HepG2 (cell line): ENCODE results near the gene SMO. TPM values are rescaled to one million over a fixed set of nuclear protein-coding genes. Genes with fewer than 3 reads are reported as not detected.

Source experiments
- CBX5 ChIP-seq: sonication (generic); formaldehyde crosslinking; IDR thresholded peaks from 2 replicates; pipeline ENCODE4 v1.4.0; 2020; ENCODE audit warnings: missing genetic modification reagents, borderline replicate concordance
- EHMT2 ChIP-seq: fragments of 200-600 bp; sonication (generic); IDR thresholded peaks from 2 replicates; pipeline ENCODE4 v1.7.0; 2017; ENCODE audit warnings: antibody characterized with exemption, low read depth, low read length, borderline replicate concordance
- GATAD2A ChIP-seq: IDR thresholded peaks from 2 replicates; pipeline ENCODE4 v1.6.1; 2016
- HNF4A ChIP-seq: sonication (generic); formaldehyde crosslinking; IDR thresholded peaks from 2 replicates; pipeline ENCODE4 v1.4.0; 2020; ENCODE audit warnings: missing genetic modification reagents
- ISL2 ChIP-seq: sonication (generic); formaldehyde crosslinking; IDR thresholded peaks from 2 replicates; pipeline ENCODE4 v1.5.0; 2020; ENCODE audit warnings: missing genetic modification reagents
- JUNB ChIP-seq: sonication (generic); formaldehyde crosslinking; IDR thresholded peaks from 2 replicates; pipeline ENCODE4 v1.8.0; 2022; ENCODE audit warnings: missing genetic modification reagents, mild to moderate bottlenecking, borderline replicate concordance
- MBNL3 ChIP-seq: fragments of 250-450 bp; sonication (Bioruptor Pico); conservative IDR thresholded peaks from 2 replicates; pipeline ENCODE4 v1.8.0; 2022; ENCODE audit warnings: mild to moderate bottlenecking, inconsistent platforms
- SALL2 ChIP-seq: sonication (generic); formaldehyde crosslinking; IDR thresholded peaks from 2 replicates; pipeline ENCODE4 v1.8.1; 2023; ENCODE audit warnings: mild to moderate bottlenecking, missing genetic modification reagents, inconsistent platforms
- SMAD9 ChIP-seq: sonication (generic); formaldehyde crosslinking; IDR thresholded peaks from 2 replicates; pipeline ENCODE4 v1.5.1; 2020; ENCODE audit warnings: mild to moderate bottlenecking, missing genetic modification reagents
- YY1 ChIP-seq: IDR thresholded peaks from 2 replicates; pipeline ENCODE4 v1.6.1; 2011; ENCODE audit warnings: low read length, low read depth, moderate library complexity, mild to moderate bottlenecking; ENCODE audit not compliant: insufficient read depth, insufficient replicate concordance
- ZC3H13 ChIP-seq: sonication (generic); formaldehyde crosslinking; IDR thresholded peaks from 2 replicates; pipeline ENCODE4 v1.8.1; 2023; ENCODE audit warnings: mild to moderate bottlenecking, missing genetic modification reagents, moderate library complexity
- ZMYM4 ChIP-seq: sonication (generic); formaldehyde crosslinking; IDR thresholded peaks from 2 replicates; pipeline ENCODE4 v1.8.1; 2023; ENCODE audit warnings: mild to moderate bottlenecking, missing genetic modification reagents
- ZNF260 ChIP-seq: sonication (generic); formaldehyde crosslinking; IDR thresholded peaks from 2 replicates; pipeline ENCODE4 v1.4.0; 2020; ENCODE audit warnings: missing genetic modification reagents, low read depth, mild to moderate bottlenecking, borderline replicate concordance
- ZNF383 ChIP-seq: sonication (generic); formaldehyde crosslinking; IDR thresholded peaks from 2 replicates; pipeline ENCODE4 v1.4.0; 2020; ENCODE audit warnings: missing genetic modification reagents, mild to moderate bottlenecking, borderline replicate concordance
- ZNF431 ChIP-seq: sonication (generic); formaldehyde crosslinking; IDR thresholded peaks from 2 replicates; pipeline ENCODE4 v1.9.0; 2022; ENCODE audit warnings: missing genetic modification reagents, low read depth, mild to moderate bottlenecking, borderline replicate concordance
- ZNF616 ChIP-seq: sonication (generic); formaldehyde crosslinking; IDR thresholded peaks from 2 replicates; pipeline ENCODE4 v1.5.0; 2020; ENCODE audit warnings: low read depth, mild to moderate bottlenecking, missing genetic modification reagents
- ZNF7 ChIP-seq: IDR thresholded peaks from 2 replicates; pipeline ENCODE4 v1.6.1; 2016; ENCODE audit warnings: missing biosample characterization, missing genetic modification reagents
- ZNF737 ChIP-seq: sonication (generic); formaldehyde crosslinking; IDR thresholded peaks from 2 replicates; pipeline ENCODE4 v1.5.0; 2020; ENCODE audit warnings: missing genetic modification reagents, mild to moderate bottlenecking, borderline replicate concordance
- ZNF773 ChIP-seq: sonication (generic); formaldehyde crosslinking; IDR thresholded peaks from 2 replicates; pipeline ENCODE4 v1.4.0; 2020; ENCODE audit warnings: missing genetic modification reagents, borderline replicate concordance
- ZSCAN31 ChIP-seq: sonication (generic); formaldehyde crosslinking; IDR thresholded peaks from 2 replicates; pipeline ENCODE4 v1.5.0; 2020; ENCODE audit warnings: low read depth, mild to moderate bottlenecking, missing genetic modification reagents
- polyA plus RNA-seq, 8 experiments: library from polyadenylated mRNA; depleted of rRNA in 3 of 8; stranded (reverse) in 7 of 8; unstranded in 1 of 8; fragments of >200 nt; fragmentation: Illumina TruSeq in 4 of 8; extraction: Trizol in 4 of 8; gene quantifications; 2 replicates each; pipeline versions ENCODE4 v1.2.1 to v1.2.3, GENCODE V29; 2011 to 2016; ENCODE audit warnings: low read depth in 4 of 8, missing spikeins in 1 of 8, mixed read lengths in 1 of 8; ENCODE audit not compliant: insufficient read depth in 1 of 8
- total RNA-seq, 5 experiments: library from RNA; depleted of rRNA; stranded (reverse); fragments of >200 nt; fragmentation: Illumina TruSeq; extraction: Trizol; gene quantifications; 2 replicates each; pipeline ENCODE4 v1.2.3, GENCODE V29; 2016; ENCODE audit warnings: low read depth in 1 of 5
- TF ChIP-seq, protein P1 (sequence below): sonication (generic); formaldehyde crosslinking; IDR thresholded peaks from 2 replicates; pipeline ENCODE4 v1.4.0; 2020; ENCODE audit warnings: low read depth, mild to moderate bottlenecking, missing genetic modification reagents
- TF ChIP-seq, protein P2 (sequence below): sonication (generic); formaldehyde crosslinking; IDR thresholded peaks from 2 replicates; pipeline ENCODE4 v1.5.0; 2020; ENCODE audit warnings: mild to moderate bottlenecking, missing genetic modification reagents, moderate library complexity
- TF ChIP-seq, protein P3 (sequence below): sonication (generic); formaldehyde crosslinking; conservative IDR thresholded peaks from 2 replicates; pipeline ENCODE4 v1.8.1; 2023; ENCODE audit warnings: missing genetic modification reagents
- TF ChIP-seq, protein P4 (sequence below): sonication (generic); formaldehyde crosslinking; IDR thresholded peaks from 2 replicates; pipeline ENCODE4 v1.9.0; 2021; ENCODE audit warnings: missing genetic modification reagents, borderline replicate concordance

The SMO gene
- total and polyA plus RNA-seq, 2 of the 13 experiments (the other 11 are each of a cell fraction or from before 2014, with no cell fraction given): 23.8 to 32.3 TPM

DNA sequence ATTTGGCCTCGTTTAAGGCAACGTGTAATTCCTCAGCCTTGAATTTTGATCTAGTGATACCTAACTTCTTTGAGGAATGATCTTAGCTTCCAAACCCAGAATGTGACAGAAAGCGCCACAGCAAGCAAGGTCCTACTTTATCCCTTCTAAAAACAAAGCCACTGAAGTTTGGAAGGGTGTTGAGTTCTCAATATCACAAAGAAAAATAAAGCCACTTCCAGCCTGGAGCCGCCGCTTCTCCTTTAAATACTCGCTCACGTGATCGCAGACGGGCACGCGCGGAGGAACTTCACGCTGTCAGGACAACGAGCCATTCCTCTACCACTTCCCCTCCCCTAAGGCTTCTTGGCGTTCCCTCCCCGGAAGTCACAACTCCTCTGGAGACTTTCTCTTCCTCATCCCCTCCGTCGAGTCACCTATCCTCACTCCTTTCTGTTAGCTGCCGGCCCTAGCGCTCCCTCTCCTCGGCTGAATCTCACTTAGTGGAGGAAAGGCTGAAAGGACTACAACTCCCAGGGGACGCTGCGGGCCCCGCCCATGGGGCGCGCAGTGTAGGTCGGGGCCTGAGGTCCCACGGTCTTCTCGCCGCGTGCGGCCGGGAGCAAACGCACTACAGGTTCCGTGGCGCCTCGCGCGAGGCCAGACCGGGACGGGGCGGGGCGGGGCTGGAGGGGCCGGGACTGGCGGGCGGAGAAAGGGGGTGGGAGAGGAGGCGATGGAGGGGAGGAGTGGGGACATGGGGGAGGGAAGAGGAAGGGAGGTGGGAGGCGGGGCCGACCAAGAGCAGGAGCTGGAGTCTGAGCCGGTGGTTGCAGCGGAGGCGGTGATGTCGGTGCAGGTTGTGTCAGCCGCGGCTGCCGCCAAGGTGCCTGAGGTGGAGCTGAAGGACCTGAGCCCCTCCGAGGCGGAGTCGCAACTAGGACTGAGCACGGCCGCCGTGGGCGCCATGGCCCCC is 36.1 kb downstream of the SMO start, which contains the start of gene AHCYL2 (continued):
- TF ChIP-seq, protein P1, sequence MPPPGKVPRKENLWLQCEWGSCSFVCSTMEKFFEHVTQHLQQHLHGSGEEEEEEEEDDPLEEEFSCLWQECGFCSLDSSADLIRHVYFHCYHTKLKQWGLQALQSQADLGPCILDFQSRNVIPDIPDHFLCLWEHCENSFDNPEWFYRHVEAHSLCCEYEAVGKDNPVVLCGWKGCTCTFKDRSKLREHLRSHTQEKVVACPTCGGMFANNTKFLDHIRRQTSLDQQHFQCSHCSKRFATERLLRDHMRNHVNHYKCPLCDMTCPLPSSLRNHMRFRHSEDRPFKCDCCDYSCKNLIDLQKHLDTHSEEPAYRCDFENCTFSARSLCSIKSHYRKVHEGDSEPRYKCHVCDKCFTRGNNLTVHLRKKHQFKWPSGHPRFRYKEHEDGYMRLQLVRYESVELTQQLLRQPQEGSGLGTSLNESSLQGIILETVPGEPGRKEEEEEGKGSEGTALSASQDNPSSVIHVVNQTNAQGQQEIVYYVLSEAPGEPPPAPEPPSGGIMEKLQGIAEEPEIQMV (CRISPR knock-in tag): no peak
- TF ChIP-seq GATAD2A (CRISPR knock-in tag) (no peak), ISL2 (CRISPR knock-in tag) (no peak; the same call in 1 of the 2 replicates), HNF4A (CRISPR knock-in tag) (no peak), ZNF773 (no peak), ZNF260 (CRISPR knock-in tag) (no peak), ZMYM4 (CRISPR knock-in tag) (peak; percentile 77), ZSCAN31 (CRISPR knock-in tag) (no peak; the same call in 1 of the 2 replicates), ZNF7 (CRISPR knock-in tag) (no peak), ZC3H13 (no peak), MBNL3 (CRISPR knock-in tag) (no peak), ZNF737 (CRISPR knock-in tag) (no peak), JUNB (no peak), YY1 (peak; percentile 62), CBX5 (CRISPR knock-in tag) (0 out of 2 replicates have a peak, but pooled peaks have one; percentile 10), ZNF383 (CRISPR knock-in tag) (no peak), SALL2 (CRISPR knock-in tag) (peak; percentile 10; the same call in 1 of the 2 replicates), ZNF431 (CRISPR knock-in tag) (no peak), EHMT2 (no peak; the same call in 1 of the 2 replicates), SMAD9 (CRISPR knock-in tag) (no peak), ZNF616 (CRISPR knock-in tag) (no peak)
- TF ChIP-seq, protein P2, sequence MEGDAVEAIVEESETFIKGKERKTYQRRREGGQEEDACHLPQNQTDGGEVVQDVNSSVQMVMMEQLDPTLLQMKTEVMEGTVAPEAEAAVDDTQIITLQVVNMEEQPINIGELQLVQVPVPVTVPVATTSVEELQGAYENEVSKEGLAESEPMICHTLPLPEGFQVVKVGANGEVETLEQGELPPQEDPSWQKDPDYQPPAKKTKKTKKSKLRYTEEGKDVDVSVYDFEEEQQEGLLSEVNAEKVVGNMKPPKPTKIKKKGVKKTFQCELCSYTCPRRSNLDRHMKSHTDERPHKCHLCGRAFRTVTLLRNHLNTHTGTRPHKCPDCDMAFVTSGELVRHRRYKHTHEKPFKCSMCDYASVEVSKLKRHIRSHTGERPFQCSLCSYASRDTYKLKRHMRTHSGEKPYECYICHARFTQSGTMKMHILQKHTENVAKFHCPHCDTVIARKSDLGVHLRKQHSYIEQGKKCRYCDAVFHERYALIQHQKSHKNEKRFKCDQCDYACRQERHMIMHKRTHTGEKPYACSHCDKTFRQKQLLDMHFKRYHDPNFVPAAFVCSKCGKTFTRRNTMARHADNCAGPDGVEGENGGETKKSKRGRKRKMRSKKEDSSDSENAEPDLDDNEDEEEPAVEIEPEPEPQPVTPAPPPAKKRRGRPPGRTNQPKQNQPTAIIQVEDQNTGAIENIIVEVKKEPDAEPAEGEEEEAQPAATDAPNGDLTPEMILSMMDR (CRISPR knock-in tag): no peak
- TF ChIP-seq, protein P3, sequence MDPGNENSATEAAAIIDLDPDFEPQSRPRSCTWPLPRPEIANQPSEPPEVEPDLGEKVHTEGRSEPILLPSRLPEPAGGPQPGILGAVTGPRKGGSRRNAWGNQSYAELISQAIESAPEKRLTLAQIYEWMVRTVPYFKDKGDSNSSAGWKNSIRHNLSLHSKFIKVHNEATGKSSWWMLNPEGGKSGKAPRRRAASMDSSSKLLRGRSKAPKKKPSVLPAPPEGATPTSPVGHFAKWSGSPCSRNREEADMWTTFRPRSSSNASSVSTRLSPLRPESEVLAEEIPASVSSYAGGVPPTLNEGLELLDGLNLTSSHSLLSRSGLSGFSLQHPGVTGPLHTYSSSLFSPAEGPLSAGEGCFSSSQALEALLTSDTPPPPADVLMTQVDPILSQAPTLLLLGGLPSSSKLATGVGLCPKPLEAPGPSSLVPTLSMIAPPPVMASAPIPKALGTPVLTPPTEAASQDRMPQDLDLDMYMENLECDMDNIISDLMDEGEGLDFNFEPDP (CRISPR knock-in tag): no peak
- TF ChIP-seq, protein P4, sequence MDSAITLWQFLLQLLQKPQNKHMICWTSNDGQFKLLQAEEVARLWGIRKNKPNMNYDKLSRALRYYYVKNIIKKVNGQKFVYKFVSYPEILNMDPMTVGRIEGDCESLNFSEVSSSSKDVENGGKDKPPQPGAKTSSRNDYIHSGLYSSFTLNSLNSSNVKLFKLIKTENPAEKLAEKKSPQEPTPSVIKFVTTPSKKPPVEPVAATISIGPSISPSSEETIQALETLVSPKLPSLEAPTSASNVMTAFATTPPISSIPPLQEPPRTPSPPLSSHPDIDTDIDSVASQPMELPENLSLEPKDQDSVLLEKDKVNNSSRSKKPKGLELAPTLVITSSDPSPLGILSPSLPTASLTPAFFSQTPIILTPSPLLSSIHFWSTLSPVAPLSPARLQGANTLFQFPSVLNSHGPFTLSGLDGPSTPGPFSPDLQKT (CRISPR knock-in tag): no peak
